Neural crest cell (in vitro differentiated cells): ENCODE data around the gene PHACTR2. TPM values are rescaled to one million over a fixed set of nuclear protein-coding genes. Genes with fewer than 3 reads are reported as not detected.
"Not testable (repeated sequence)": the region's sequence is repeated elsewhere in the genome, so short reads cannot be mapped to it uniquely, and the experiment has no call there.

Experiments
- DNase-seq: peaks from one replicate; pipeline ENCODE4 v3.0.0; 2021; ENCODE audit warnings: low read depth, mixed read lengths, low spot score
- H3K27ac Mint-ChIP-seq: one replicate; pipeline ENCODE4 v1.8.0; 2021; ENCODE audit warnings: mild to moderate bottlenecking, mixed read lengths; ENCODE audit not compliant: unreplicated experiment
- H3K27me3 Mint-ChIP-seq: 2 replicates; pipeline ENCODE4 v1.8.0; 2021; ENCODE audit warnings: low read depth, mild to moderate bottlenecking, mixed read lengths
- H3K36me3 Mint-ChIP-seq: 2 replicates; pipeline ENCODE4 v1.8.0; 2021; ENCODE audit warnings: low read depth, mild to moderate bottlenecking, mixed read lengths
- H3K4me1 Mint-ChIP-seq: 2 replicates; pipeline ENCODE4 v1.8.0; 2021; ENCODE audit warnings: mixed read lengths
- H3K4me3 Mint-ChIP-seq: one replicate; pipeline ENCODE4 v1.8.0; 2021; ENCODE audit warnings: mild to moderate bottlenecking, mixed read lengths
- H3K9me3 Mint-ChIP-seq: 2 replicates; pipeline ENCODE4 v1.8.0; 2021; ENCODE audit warnings: mixed read lengths
- total RNA-seq: library from RNA; stranded (reverse); gene quantifications from 2 replicates; pipeline ENCODE4 v1.2.1, GENCODE V29; 2021
- TF ChIP-seq, protein P1 (sequence below): fragments of 200-600 bp; sonication (generic); conservative IDR thresholded peaks from 2 replicates; pipeline ENCODE4 v1.5.0; 2021; ENCODE audit warnings: antibody characterized with exemption, mild to moderate bottlenecking

The PHACTR2 gene
- total RNA-seq, 1 donor from 2014 or later = 15.1 TPM

DNA sequence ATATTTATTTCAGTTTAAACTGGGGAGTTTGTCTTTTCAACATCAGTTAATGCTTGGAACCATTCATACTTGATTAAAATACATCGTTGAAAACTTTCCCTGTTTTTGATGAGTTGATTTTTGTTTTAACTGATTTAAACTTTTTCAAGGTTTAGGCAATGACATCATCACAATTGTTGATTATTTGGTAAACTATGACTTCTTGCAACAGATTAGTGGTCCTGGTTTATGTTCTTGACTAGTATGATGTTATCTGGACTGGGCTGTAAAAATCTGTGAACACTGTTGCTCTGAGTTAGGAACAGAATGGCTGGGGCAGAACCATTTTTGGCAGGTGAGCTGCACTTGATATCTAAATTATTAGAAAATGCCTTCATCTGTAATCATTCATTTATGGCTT lies 186.5 kb downstream of the PHACTR2 start, which contains the start of gene ZC2HC1B:
Gene ZC2HC1B (plus strand): TSS at position 241 of the 400 bp plus-strand sequence. CDS start 66 bp downstream, at position 307.
- no peak within 1 kb of the TSS for H3K27ac Mint-ChIP-seq
- DNase-seq = no peak
- H3K36me3 Mint-ChIP-seq = peaks cover 46% of the 10 kb centered on the region
- TF ChIP-seq, protein P1, sequence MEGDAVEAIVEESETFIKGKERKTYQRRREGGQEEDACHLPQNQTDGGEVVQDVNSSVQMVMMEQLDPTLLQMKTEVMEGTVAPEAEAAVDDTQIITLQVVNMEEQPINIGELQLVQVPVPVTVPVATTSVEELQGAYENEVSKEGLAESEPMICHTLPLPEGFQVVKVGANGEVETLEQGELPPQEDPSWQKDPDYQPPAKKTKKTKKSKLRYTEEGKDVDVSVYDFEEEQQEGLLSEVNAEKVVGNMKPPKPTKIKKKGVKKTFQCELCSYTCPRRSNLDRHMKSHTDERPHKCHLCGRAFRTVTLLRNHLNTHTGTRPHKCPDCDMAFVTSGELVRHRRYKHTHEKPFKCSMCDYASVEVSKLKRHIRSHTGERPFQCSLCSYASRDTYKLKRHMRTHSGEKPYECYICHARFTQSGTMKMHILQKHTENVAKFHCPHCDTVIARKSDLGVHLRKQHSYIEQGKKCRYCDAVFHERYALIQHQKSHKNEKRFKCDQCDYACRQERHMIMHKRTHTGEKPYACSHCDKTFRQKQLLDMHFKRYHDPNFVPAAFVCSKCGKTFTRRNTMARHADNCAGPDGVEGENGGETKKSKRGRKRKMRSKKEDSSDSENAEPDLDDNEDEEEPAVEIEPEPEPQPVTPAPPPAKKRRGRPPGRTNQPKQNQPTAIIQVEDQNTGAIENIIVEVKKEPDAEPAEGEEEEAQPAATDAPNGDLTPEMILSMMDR = no peak
- H3K27me3 Mint-ChIP-seq = no peaks in the 10 kb centered on the region
- H3K9me3 Mint-ChIP-seq = peaks cover 18% of the 10 kb centered on the region
- H3K4me3 Mint-ChIP-seq = no peak within 1 kb of the TSS
- no peaks in the 10 kb centered on the region for H3K4me1 Mint-ChIP-seq

GRCh38 chr6:143867236-143867635 lies 189.5 kb downstream of the PHACTR2 start:
- peaks cover 45% of the 10 kb centered on the region for H3K36me3 Mint-ChIP-seq
- TF ChIP-seq, protein P1 = no peak

GRCh38 chr6:143868808-143869207 lies 191.0 kb downstream of the PHACTR2 start:
- DNase-seq, H3K4me3 Mint-ChIP-seq, H3K4me1 Mint-ChIP-seq, H3K27me3 Mint-ChIP-seq, H3K27ac Mint-ChIP-seq: not testable (repeated sequence)
- Mint-ChIP-seq H3K36me3 (peaks cover 39% of the 10 kb centered on the region), H3K9me3 (peaks cover 22% of the 10 kb centered on the region)

More at GRCh38 chr6:143867236-143867635, 189.5 kb downstream of the PHACTR2 start:
- Mint-ChIP-seq H3K9me3 (peaks cover 18% of the 10 kb centered on the region), H3K27ac (no peak overlapping the region), H3K4me1 (no peaks in the 10 kb centered on the region), H3K4me3 (no peak overlapping the region), H3K27me3 (no peaks in the 10 kb centered on the region)
- DNase-seq = no peak

- not testable (repeated sequence) for H3K27me3 Mint-ChIP-seq, H3K4me1 Mint-ChIP-seq, H3K4me3 Mint-ChIP-seq, H3K27ac Mint-ChIP-seq, DNase-seq
- peaks cover 28% of the 10 kb centered on the region for H3K9me3 Mint-ChIP-seq
- H3K36me3 Mint-ChIP-seq = peaks cover 34% of the 10 kb centered on the region
Observed at GRCh38 chr6:143871202-143871730, 193.5 kb downstream of the PHACTR2 start.

DNA sequence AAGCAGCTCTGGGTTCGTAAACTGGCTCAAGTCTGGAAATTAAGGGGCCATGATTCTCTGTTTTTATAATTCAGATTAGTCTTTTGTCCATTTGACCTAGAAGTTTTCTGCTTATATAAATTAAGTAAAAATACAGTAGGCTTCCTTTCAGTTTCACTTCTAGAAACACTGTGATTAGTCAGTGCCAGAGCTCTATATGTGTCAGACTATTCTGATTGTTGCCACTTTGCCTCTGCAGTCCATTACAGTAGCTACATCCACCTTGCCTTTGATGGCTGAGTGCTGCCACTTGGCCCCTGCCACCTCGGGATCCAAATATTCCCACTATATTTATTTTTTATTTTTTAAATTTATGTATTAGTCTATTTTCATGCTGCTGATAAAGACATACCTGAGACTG lies 194.4 kb downstream of the PHACTR2 start:
- H3K4me1 Mint-ChIP-seq = no peaks in the 10 kb centered on the region
- no peak for DNase-seq
- no peaks in the 10 kb centered on the region for H3K27me3 Mint-ChIP-seq
- peaks cover 28% of the 10 kb centered on the region for H3K9me3 Mint-ChIP-seq
- TF ChIP-seq, protein P1 = no peak
- H3K4me3 Mint-ChIP-seq = no peak overlapping the region
- peaks cover 31% of the 10 kb centered on the region for H3K36me3 Mint-ChIP-seq
- no peak overlapping the region for H3K27ac Mint-ChIP-seq

DNA sequence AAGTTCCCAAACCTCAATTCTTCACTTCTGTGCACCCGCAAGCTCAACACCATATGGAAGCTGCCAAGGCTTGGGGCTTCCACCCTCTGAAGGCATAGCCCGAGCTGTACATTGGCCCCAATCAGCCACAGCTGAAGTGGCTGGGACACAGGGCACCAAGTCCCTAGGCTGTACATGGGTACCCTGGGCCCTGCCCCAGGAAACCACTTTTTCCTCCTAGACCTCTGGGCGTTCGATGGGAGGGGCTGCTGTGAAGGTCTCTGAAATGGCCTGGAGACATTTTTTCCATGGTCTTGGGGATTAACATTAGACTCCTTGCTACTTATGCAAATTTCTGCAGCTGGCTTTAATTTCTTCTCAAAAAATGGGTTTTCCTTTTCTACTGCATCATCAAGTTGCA lies 195.8 kb downstream of the PHACTR2 start:
- not testable (repeated sequence) for H3K4me1 Mint-ChIP-seq, H3K27ac Mint-ChIP-seq, H3K4me3 Mint-ChIP-seq, H3K27me3 Mint-ChIP-seq, DNase-seq
- H3K9me3 Mint-ChIP-seq = peaks cover 26% of the 10 kb centered on the region
- peaks cover 25% of the 10 kb centered on the region for H3K36me3 Mint-ChIP-seq

DNA sequence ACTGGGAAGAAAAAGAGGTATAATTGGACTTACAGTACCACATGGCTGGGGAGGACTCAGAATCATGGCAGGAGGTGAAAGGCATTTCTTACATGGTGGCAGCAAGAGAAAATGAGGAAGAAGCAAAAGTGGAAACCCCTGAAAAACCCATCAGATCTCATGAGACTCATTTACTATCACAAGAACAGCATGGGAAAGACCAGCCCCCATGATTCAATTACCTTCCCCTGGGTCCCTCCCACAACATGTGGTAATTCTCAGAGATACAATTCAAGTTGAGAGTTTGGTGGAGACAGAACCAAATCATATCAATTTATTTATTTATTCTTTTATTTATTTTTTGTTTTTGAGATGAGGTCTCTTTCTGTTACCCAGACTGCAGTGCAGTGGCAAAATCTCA lies 196.7 kb downstream of the PHACTR2 start:
- peaks cover 21% of the 10 kb centered on the region for H3K9me3 Mint-ChIP-seq
- H3K27ac Mint-ChIP-seq, H3K27me3 Mint-ChIP-seq, H3K4me1 Mint-ChIP-seq, DNase-seq, H3K4me3 Mint-ChIP-seq: not testable (repeated sequence)
- H3K36me3 Mint-ChIP-seq = peaks cover 18% of the 10 kb centered on the region
